ENCODE data around the gene TFF2.

The TFF2 gene

DNA sequence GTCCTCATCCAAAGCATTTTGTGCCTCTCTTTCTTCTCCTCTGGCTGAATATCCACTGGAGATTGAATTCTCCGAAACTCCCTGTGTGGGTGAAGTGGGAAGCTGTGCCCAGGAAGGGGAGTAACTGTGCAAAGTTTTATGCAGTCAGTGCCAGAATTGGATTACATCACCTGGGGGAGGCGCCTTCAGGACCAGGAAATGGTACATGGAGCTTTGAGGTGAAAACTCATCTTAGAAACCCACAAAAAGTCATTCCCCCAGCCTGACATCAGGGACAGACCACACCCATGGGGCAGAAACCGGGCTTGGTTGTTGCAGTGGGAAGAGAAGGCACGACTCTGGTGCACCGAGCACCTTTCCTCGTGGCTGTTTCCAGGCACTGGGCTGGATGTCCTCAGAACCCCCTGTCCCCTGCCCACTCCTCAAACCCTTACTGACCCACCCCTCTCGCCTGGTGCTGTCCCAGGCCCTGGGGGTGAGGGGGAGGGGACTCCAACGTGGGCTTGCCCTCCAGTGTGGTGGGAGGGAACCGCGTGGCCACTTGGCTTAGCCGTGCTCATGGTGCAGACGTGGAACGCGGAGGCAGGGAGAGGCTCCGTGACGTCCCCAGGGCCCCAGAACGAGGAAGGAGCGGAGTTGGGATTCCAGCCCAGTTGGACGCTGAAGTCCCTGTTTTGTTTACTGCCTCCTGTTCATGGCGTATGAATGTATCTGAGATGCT is 51.3 kb downstream of the TFF2 start:
- DNase-seq, result peak; percentile 5
- in situ Hi-C loops (cut with MboI; ENCODE audit: low pct_unique_long_range_greater_than_20kb, low sequenced_read_pairs), result no loop called here

DNA sequence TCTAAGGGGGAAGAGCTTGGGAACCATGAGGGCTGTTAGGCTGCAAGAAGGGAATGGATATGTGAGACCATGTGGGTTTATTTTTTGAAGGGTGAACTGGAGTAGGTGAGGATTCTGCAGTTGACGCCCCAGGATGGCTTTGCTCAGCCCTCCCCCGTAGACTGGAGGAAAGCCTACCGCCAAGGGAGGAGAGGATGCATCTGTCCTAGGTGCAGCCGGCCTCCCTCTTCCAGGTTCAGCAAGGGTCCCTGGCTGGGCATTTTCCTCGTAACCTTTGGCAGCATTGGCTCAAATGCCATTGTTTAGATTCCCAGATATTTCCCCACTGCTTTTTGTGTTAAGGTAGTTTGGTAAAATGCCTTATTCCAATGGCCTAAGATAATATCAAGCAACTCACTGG is 52.1 kb downstream of the TFF2 start:
- in situ Hi-C loops (cut with MboI; ENCODE audit: low pct_unique_long_range_greater_than_20kb, low sequenced_read_pairs), result no loop called here
- DNase-seq, result no peak

DNA sequence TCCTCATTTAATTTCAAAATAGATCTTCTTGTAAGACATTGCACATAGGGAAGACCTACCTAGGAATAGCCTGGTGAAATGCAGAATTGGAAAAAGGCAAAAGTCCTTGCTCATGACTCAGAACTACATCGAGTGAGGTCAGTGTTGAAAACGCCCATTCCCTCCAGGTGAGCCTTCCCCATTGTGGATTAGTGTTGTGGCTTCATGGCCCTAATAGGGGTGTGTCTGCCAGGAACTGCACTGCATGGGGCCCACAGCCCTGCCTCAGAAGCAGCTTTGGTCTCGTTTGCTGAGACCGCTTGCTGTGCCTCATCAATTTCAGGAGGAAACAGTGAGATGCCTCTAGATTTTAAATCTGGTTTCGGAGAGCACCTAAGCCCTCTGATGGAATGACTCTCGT is 52.6 kb downstream of the TFF2 start:
- in situ Hi-C loops (cut with MboI; ENCODE audit: low pct_unique_long_range_greater_than_20kb, low sequenced_read_pairs), result no loop called here
- DNase-seq, result no peak

DNA sequence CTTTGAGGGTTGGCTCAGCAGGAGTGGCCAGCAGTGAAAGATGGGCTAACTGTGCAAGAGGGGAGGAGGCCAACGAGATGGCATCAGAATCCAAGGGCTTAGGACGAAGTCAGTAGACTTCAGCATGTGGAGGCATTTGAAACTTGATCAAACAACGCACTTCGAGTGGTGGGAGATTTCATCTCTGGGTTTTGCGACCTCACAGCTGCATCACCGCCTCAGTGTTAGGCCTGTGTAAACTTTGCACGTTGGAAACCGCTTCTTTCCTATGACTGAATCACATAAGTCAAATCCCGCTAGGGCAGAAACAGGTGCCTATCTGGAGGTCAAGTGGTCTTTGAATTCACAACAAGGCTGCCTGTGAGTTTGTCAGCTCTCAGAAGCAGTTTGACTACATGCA is 53.4 kb downstream of the TFF2 start:
- in situ Hi-C loops (cut with MboI; ENCODE audit: low pct_unique_long_range_greater_than_20kb, low sequenced_read_pairs), result no loop called here
- no peak for DNase-seq

DNA sequence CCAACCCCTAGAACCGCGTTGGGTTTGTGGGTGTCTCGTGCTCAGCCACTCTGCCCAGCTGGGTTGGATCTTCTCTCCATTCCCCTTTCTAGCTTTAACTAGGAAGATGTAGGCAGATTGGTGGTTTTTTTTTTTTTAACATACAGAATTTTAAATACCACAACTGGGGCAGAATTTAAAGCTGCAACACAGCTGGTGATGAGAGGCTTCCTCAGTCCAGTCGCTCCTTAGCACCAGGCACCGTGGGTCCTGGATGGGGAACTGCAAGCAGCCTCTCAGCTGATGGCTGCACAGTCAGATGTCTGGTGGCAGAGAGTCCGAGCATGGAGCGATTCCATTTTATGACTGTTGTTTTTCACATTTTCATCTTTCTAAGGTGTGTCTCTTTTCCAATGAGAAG is 54.3 kb downstream of the TFF2 start:
- no peak for DNase-seq
- in situ Hi-C loops (cut with MboI; ENCODE audit: low pct_unique_long_range_greater_than_20kb, low sequenced_read_pairs), result no loop called here

Measured in KBM-7 (cell line).